GM19328 (cell line): ENCODE measurements around the gene RCAN1.

ENCODE experiments used
- ATAC-seq: cut with Tn5 transposase; IDR thresholded peaks from one replicate; pipeline ENCODE4 v1.9.1; 2021; ENCODE audit warnings: mild to moderate bottlenecking, moderate library complexity; ENCODE audit not compliant: unreplicated experiment

RCAN1 gene

DNA sequence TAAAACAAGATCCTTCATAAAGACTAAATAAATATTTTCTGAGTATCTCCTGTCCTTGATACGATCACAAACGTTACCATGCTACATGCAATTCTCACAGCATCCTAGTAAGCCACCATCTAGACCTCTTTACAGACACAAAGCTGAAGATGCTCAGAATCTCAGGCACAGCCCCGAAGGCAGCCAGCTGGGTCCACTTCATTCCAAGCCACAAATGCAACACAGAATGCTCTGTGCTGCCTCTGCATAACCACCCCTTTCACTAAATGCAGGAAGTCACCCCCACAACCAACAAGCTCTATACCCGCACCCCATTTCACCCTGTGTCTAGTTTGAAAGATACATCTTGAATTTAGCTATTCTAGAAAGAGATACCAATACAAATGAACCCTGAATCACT, 12.9 kb downstream of the RCAN1 start:
- ATAC-seq = no peak

DNA sequence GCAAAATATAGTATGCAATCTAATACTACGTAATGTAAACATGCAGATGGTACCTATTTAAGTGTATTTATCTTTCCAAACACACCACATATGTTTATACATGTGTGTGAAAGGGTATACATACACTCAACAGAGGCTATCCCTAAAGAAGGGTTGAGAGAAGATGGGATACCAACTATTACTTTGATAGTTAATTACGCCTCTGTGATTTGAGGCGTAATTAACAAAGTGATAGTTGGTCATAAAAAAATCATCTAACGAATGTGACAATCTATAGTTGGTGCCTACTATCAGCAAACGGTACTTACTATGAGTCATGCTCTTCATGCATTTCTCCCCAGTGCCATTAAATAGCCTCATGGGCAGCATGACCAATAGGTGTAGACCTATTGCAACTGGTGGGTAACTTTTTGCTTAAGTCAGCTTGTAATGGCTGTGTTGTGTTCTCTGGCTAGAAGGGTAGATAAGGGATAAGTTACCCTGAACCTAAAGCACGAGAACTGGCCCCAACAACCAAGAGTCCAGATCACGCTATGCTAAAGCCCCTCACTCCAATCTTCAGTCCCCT, 15.3 kb downstream of the RCAN1 start:
- ATAC-seq = no peak

DNA sequence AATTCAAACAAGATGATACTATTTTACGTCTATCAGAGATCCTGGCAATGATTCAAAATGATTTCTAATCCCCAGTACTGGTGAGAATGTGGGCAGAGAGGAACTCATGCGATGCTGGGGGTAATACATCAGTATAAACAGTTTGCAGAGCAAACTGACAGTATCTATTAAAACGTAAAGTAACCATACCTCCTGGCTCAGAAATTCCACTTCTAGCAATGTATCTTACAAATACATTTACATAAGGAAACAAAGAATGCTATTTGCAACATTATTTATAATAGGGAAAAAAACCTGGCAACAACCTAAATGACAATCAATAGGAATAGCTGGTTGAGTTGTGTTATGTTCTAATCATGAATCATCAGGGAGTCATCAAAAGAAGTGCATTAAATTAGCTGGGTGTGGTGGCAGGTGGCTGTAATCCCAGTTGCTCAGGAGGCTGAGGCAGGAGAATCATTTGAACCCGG, 15.9 kb downstream of the RCAN1 start:
- no peak for ATAC-seq

- no peak for ATAC-seq
Observed at GRCh38 chr21:34597406-34597805, 17.5 kb downstream of the RCAN1 start.

- ATAC-seq = no peak
Observed at GRCh38 chr21:34596561-34597271, 18.2 kb downstream of the RCAN1 start.

DNA sequence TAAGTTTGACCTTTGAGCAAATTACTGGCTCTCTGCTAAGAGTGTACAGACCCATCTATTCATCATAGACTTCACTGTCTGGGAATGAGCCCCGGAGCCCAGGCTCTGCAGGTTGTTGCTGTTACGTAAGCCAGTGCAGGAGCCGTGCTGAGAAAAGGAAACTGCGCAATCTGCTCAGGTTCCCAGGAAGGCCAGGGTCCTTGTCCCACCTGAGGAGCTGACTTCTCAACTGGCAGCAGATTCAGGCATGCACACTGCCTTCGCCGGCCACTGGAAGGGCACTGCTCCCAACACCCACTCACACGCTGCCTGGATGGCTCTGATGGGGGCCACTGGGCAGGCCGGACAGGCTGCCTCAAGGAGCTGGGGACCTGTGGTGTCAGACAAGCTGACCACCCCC, 19.5 kb downstream of the RCAN1 start:
- no peak for ATAC-seq

- no peak for ATAC-seq
Observed at GRCh38 chr21:34594566-34595234, 20.2 kb downstream of the RCAN1 start.

DNA sequence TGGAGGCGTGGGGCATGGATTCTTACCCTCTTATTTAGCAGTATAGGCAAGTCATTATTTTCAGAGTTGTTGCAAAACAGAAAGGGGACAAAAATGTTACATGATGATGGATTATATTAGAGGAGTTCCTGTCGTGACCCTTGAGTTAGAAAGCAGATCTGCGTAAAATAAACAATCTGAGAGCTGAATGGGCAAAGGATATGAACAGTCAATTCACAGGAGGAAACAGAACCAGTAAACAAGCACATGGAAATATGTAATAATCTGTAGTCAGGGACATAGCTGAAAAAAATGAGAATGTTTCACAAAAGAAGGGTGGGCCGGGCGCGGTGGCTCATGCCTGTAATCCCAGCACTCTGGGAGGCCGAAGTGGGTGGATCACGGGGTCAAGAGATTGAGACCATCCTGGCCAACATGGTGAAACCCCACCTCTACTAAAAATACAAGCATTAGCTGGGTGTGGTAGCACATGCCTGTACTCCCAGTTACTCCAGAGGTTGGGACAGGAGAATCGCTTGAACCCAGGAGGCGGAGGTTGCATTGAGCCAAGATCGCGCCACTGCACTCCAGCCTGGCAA, 20.9 kb downstream of the RCAN1 start:
- ATAC-seq = no peak

- ATAC-seq = no peak
Observed at GRCh38 chr21:34593423-34593822, 21.5 kb downstream of the RCAN1 start.

GRCh38 chr21:34592120-34592955, 22.6 kb downstream of the RCAN1 start:
- ATAC-seq = no peak

- no peak for ATAC-seq
Observed at GRCh38 chr21:34590520-34590919, 24.4 kb downstream of the RCAN1 start.

- ATAC-seq = no peak
Observed at GRCh38 chr21:34589511-34590282, 25.2 kb downstream of the RCAN1 start.

DNA sequence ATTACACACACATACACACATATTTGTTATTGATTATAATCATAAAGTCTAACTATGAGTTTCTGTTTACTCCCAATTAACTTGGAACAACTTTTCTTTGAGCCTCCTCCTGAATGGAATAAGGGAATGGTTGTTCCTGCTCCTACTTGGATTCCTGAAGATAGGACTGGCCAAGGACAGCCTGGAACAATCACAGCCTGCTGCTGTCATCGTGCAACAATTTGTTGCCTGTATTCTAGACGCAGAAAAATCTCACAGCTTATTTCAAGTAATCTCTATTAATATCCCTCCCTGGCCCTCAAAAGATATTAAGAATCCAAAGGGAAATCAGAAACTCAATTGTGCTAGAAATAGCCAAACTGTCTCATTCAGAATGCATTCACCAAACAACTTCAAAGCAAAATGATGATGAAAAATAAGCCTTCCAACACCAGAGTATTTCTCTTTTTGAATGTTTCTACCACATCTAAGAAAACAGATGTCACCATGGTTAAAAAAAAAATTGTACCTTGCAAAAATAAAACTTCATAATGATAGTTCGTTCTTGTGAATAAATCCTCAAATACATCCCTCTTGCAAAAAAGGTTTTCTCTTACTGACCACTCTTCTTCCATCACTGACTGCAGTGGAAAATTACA, 30.9 kb downstream of the RCAN1 start:
- ATAC-seq = no peak

DNA sequence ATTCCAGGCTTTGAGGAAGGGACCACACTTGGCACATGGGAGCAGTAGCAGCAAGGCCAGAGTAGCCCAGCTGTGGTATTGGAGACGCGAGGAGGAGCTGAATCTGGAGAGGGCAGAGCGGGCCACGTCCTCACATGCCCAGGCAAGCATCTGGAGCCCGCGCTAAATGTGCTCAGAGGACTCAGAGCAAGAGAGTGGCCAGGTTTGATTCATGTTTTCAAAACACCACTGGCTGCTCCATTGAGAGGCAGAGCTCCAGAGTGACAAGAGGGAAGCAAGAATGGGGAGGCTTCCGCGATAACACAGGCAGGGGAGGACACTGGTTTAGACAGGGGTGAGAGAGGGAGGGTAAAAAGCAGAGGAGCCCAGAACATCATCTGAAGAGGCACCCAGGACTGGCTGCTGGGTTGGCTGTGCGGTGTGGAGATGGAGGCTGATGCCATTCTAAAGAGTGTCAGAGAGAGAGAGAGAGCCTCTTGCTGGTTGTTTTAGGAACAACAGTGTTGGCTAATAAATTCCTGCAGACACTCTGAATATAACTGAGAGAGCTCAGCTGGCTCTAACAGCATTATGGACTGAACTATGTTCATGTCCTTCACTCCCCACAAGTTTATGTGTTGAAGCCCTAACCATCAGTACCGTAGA, 32.3 kb downstream of the RCAN1 start:
- ATAC-seq = no peak

- ATAC-seq = no peak
Observed at GRCh38 chr21:34580181-34580700, 34.7 kb downstream of the RCAN1 start.

DNA sequence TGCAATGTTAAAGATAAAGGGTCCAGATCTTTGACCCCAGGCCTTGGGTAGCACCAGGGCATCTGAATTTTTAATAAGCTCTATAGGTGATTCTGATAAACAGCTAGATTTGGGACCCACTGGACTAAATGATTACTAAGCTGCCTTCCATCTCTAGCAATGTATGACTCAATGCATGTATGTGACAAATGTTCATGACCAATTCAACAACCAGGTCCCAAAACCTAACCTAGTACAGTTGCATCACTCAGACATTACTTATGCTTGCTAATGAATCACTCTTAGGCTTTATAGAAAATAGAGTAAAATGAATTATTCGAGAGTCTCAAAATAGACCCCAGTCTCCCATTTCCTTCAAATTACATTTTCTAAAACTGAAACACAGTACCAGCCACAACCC, 35.5 kb downstream of the RCAN1 start:
- ATAC-seq = no peak

DNA sequence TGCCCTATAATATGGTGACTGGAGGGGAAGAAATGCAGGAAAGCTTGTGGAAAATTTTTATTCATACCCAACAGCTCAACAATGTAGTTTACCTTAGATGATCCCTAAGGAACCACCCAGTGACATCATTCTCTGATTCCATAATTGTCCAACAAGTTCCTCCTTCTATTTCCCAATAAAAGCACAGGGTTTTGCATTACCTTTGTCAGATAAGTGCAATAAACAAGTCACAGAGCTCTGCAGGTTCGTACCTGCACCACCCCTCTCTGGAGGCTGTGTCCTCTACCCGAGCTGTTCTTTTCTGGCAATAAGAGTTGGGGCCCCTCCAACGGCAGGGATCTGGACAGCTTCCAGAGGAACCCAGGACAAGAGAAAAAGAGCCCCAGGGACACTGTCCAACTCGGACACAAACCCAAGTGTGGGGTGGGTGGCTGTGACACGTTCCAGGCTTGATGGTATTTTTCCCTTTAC, 38.8 kb downstream of the RCAN1 start:
- ATAC-seq = no peak

GRCh38 chr21:34574601-34575529, 40.0 kb downstream of the RCAN1 start:
- ATAC-seq = no peak
